Measurements from ENCODE around the gene ALOX12B. TPM values are rescaled to one million over a fixed set of nuclear protein-coding genes. Genes with fewer than 3 reads are reported as not detected.
"Not testable (repeated sequence)": the region's sequence is repeated elsewhere in the genome, so short reads cannot be mapped to it uniquely, and the experiment has no call there.

ALOX12B gene
- total RNA-seq, 2 donors from 2014 or later, result 0.95 to 1.2 TPM

DNA sequence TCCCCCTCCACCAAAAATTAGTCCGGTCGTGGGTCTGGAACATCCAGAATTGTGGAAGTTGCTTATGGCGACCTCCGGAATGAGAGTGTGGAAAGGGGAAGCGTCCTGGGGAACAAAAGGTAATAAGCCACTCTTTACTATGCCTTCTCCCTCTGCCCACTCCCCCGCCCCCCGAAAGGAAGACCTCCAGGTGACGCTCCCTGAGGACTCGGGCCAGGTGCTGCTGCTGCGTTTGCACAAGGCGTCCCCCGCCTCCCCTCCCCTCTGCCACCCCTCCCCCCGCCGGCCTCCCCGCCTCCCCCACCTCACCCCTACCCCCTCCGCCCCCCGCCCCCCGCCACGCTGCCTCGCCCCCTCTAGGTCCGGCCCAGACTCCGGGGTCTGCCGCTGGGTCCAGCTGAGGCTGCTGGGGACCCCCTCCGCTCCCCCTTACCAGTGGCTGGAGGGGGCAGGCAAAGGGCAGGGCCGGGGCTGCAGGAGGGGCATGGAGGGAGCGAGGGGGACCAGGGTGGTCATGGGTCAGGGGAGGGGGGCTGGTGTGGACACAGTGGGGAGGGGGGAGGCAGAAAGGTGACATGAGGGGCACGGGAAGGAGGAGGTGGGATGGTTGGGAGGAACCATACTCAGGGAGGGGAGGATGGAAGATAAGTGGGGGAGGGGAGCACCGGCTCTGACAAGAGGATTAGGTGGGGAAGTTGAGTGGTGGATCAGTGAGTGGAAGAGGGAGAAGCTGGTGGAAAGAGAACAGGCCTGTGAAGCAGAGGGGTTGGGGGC, 23.6 kb downstream of the ALOX12B start:
- H3K27me3 ChIP-seq (ENCODE audit: control insufficient read depth, insufficient read depth, low read length, poor library complexity, severe bottlenecking), result peaks cover 33% of the 10 kb centered on the region
- peaks cover 43% of the 10 kb centered on the region for H3K4me1 Mint-ChIP-seq
- DNase-seq, result peak; percentile 73
- H3K9ac ChIP-seq (ENCODE audit: extremely low read depth, low read length, poor library complexity, severe bottlenecking), result no peak overlapping the region
- peaks cover 18% of the 10 kb centered on the region for H3K27me3 Mint-ChIP-seq (ENCODE audit: insufficient read depth)
- peaks cover 6% of the 10 kb centered on the region for H3K4me1 ChIP-seq (ENCODE audit: control insufficient read depth, insufficient read depth, low read length)
- H3K9me3 Mint-ChIP-seq, result no peaks in the 10 kb centered on the region
- H3K4me3 ChIP-seq (ENCODE audit: low read length), result peak overlapping the region; percentile 77
- H3K9me3 ChIP-seq (ENCODE audit: control insufficient read depth, low read length), result no peaks in the 10 kb centered on the region
- peak overlapping the region; percentile 69 for H3K4me3 Mint-ChIP-seq
- WGBS, 2 experiments (ENCODE audit: insufficient coverage in 1 of 2, insufficient read length in 1 of 2), result 14 to 26% methylated on average over 2 to 15 of the region's 28 CpGs
- no peaks in the 10 kb centered on the region for H3K36me3 Mint-ChIP-seq (ENCODE audit: low read depth)
- H3K27ac ChIP-seq (ENCODE audit: low read depth, low read length), result no peak overlapping the region
- H3K36me3 ChIP-seq (ENCODE audit: control insufficient read depth, insufficient read depth, low read length), result no peaks in the 10 kb centered on the region
- H3K27ac Mint-ChIP-seq, result no peak overlapping the region
- TF ChIP-seq, protein P1, sequence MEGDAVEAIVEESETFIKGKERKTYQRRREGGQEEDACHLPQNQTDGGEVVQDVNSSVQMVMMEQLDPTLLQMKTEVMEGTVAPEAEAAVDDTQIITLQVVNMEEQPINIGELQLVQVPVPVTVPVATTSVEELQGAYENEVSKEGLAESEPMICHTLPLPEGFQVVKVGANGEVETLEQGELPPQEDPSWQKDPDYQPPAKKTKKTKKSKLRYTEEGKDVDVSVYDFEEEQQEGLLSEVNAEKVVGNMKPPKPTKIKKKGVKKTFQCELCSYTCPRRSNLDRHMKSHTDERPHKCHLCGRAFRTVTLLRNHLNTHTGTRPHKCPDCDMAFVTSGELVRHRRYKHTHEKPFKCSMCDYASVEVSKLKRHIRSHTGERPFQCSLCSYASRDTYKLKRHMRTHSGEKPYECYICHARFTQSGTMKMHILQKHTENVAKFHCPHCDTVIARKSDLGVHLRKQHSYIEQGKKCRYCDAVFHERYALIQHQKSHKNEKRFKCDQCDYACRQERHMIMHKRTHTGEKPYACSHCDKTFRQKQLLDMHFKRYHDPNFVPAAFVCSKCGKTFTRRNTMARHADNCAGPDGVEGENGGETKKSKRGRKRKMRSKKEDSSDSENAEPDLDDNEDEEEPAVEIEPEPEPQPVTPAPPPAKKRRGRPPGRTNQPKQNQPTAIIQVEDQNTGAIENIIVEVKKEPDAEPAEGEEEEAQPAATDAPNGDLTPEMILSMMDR (conservative IDR thresholded peaks at IDR 0.05), result no peak

DNA sequence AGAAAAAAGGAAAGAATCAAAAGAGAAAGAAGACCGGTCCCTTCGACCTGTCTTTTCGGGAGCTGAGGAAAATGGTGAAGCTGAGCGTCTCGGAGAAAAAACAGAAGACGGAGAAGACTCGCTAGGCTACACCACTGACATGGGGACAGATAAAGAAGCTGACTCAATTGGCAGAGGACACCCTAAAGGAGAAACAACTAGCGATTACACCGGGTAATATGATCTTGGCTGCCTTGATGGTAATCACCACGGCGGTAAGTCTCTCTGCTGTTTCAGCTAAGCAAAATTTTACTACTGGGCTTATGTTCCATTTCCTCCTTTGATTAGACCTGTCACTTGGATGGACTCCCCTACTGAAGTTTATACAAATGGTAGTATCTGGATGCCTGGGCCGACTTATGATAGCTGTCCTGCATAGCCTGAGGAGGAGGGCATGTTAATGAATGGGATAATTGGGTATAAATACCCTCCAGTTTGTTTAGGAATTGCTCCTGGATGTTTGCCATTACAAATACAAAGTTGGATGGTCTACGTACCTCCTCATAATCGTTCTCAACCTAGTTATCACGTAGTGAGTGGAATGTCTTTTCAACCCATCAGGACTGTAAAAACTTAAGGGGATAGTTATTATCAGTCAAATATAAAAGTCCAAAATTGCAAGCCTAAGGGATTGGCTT, 24.6 kb downstream of the ALOX12B start:
- Histone ChIP-seq H3K4me1 (ENCODE audit: control insufficient read depth, insufficient read depth, low read length) (peaks cover 2% of the 10 kb centered on the region), H3K36me3 (ENCODE audit: control insufficient read depth, insufficient read depth, low read length) (no peaks in the 10 kb centered on the region), H3K4me3 (ENCODE audit: low read length) (peak overlapping the region; percentile 77), H3K9me3 (ENCODE audit: control insufficient read depth, low read length) (no peaks in the 10 kb centered on the region), H3K9ac (ENCODE audit: extremely low read depth, low read length, poor library complexity, severe bottlenecking) (peak overlapping the region; percentile 22), H3K27me3 (ENCODE audit: control insufficient read depth, insufficient read depth, low read length, poor library complexity, severe bottlenecking) (peaks cover 36% of the 10 kb centered on the region), H3K27ac (ENCODE audit: low read depth, low read length) (no peak overlapping the region)
- Mint-ChIP-seq H3K27ac (peak overlapping the region; percentile 41), H3K4me3 (peak overlapping the region; percentile 69), H3K9me3 (no peaks in the 10 kb centered on the region), H3K36me3 (ENCODE audit: low read depth) (no peaks in the 10 kb centered on the region), H3K4me1 (peaks cover 34% of the 10 kb centered on the region), H3K27me3 (ENCODE audit: insufficient read depth) (peaks cover 22% of the 10 kb centered on the region)
- TF ChIP-seq, protein P1 (conservative IDR thresholded peaks at IDR 0.05), result no peak
- peak; percentile 72 for DNase-seq
- WGBS, 2 experiments (ENCODE audit: insufficient coverage in 1 of 2, insufficient read length in 1 of 2), result 3 to 7% methylated on average over 13 to 15 of the region's 15 CpGs

DNA sequence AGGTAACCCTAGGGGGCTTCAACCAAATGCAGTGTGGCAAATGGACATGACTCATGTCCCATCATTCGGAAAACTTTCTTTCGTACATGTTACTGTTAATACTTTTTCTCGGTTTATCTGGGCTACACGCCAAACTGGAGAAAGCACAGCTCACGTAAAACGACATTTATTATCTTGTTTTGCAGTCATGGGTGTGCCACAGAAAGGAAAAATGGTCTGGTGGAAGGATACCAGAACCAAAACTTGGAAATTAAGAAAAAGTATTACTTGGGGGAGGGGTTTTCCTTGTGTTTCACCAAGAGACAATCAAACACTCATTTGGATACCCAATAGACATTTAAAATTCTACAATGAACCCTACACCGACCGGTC, 25.1 kb downstream of the ALOX12B start:
- Histone ChIP-seq H3K4me3 (ENCODE audit: low read length) (peak overlapping the region; percentile 77), H3K27ac (ENCODE audit: low read depth, low read length) (no peak overlapping the region), H3K9me3 (ENCODE audit: control insufficient read depth, low read length) (no peaks in the 10 kb centered on the region), H3K27me3 (ENCODE audit: control insufficient read depth, insufficient read depth, low read length, poor library complexity, severe bottlenecking) (peaks cover 36% of the 10 kb centered on the region), H3K4me1 (ENCODE audit: control insufficient read depth, insufficient read depth, low read length) (no peaks in the 10 kb centered on the region), H3K9ac (ENCODE audit: extremely low read depth, low read length, poor library complexity, severe bottlenecking) (peak overlapping the region; percentile 22), H3K36me3 (ENCODE audit: control insufficient read depth, insufficient read depth, low read length) (no peaks in the 10 kb centered on the region)
- H3K27me3 Mint-ChIP-seq (ENCODE audit: insufficient read depth), result peaks cover 26% of the 10 kb centered on the region
- H3K4me3 Mint-ChIP-seq, result peak overlapping the region; percentile 69
- 18 to 28% methylated on average over 3 to 8 of the region's 8 CpGs for WGBS, 2 experiments (ENCODE audit: insufficient coverage in 1 of 2, insufficient read length in 1 of 2)
- TF ChIP-seq, protein P1 (conservative IDR thresholded peaks at IDR 0.05), result no peak
- H3K9me3 Mint-ChIP-seq, result no peaks in the 10 kb centered on the region
- H3K27ac Mint-ChIP-seq, result peak overlapping the region; percentile 78
- peak; percentile 58 for DNase-seq
- H3K4me1 Mint-ChIP-seq, result peaks cover 31% of the 10 kb centered on the region
- no peaks in the 10 kb centered on the region for H3K36me3 Mint-ChIP-seq (ENCODE audit: low read depth)

DNA sequence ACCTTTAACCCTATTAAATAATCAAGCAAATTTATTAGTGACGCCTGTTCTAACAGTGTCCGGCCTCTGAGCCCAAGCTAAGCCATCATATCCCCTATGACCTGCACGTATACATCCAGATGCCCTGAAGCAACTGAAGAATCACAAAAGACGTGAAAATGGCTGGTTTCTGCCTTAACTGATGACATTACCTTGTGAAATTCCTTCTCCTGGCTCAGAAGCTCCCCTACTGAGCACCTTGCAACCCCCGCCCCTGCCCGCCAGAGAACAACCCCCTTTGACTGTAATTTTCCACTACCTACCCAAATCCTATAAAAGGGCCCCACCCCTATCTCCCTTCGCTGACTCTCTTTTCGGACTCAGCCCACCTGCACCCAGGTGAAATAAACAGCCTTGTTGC, 25.7 kb downstream of the ALOX12B start:
- not testable (repeated sequence) for H3K36me3 Mint-ChIP-seq (ENCODE audit: low read depth); H3K4me1 ChIP-seq (ENCODE audit: control insufficient read depth, insufficient read depth, low read length); H3K9me3 Mint-ChIP-seq; H3K9me3 ChIP-seq (ENCODE audit: control insufficient read depth, low read length); H3K9ac ChIP-seq (ENCODE audit: extremely low read depth, low read length, poor library complexity, severe bottlenecking); H3K36me3 ChIP-seq (ENCODE audit: control insufficient read depth, insufficient read depth, low read length); H3K27ac ChIP-seq (ENCODE audit: low read depth, low read length)
- H3K4me3 Mint-ChIP-seq, result peak overlapping the region; percentile 69
- H3K27me3 Mint-ChIP-seq (ENCODE audit: insufficient read depth), result peaks cover 28% of the 10 kb centered on the region
- H3K4me3 ChIP-seq (ENCODE audit: low read length), result peak overlapping the region; percentile 77
- peak overlapping the region; percentile 78 for H3K27ac Mint-ChIP-seq
- peak; percentile 78 for DNase-seq
- H3K27me3 ChIP-seq (ENCODE audit: control insufficient read depth, insufficient read depth, low read length, poor library complexity, severe bottlenecking), result peaks cover 35% of the 10 kb centered on the region
- 11 to 31% methylated on average over 4 to 8 of the region's 8 CpGs for WGBS, 2 experiments (ENCODE audit: insufficient coverage in 1 of 2, insufficient read length in 1 of 2)
- H3K4me1 Mint-ChIP-seq, result peaks cover 36% of the 10 kb centered on the region
